CD4-positive, alpha-beta memory T cell (primary cell): ENCODE measurements around the gene BRD1. TPM values are rescaled to one million over a fixed set of nuclear protein-coding genes. Genes with fewer than 3 reads are reported as not detected.
"Not testable (repeated sequence)": the region's sequence is repeated elsewhere in the genome, so short reads cannot be mapped to it uniquely, and the experiment has no call there.

ENCODE experiments used
- CTCF ChIA-PET: fragments of 350-600 bp; sonication (Branson Sonifier 250); formaldehyde crosslinking; loops from one replicate; lab custom pipeline; 2021; ENCODE audit warnings: inconsistent platforms; ENCODE audit not compliant: partially characterized antibody; lab: Charles Lee
- POLR2A ChIA-PET: fragments of 350-600 bp; sonication (Branson Sonifier 250); formaldehyde crosslinking; loops from one replicate; lab custom pipeline; 2021; ENCODE audit not compliant: partially characterized antibody; lab: Charles Lee
- DNase-seq, 5 donors: peaks; one replicate each; pipeline versions ENCODE4 v3.0.0 to v3.0.0-alpha.2; 2020 to 2022; ENCODE audit warnings: mixed read lengths in 1 of 5
- H3K27ac ChIP-seq: one replicate; pipeline ENCODE4 v1.7.0; 2013; ENCODE audit warnings: low read depth, low read length
- H3K27me3 ChIP-seq: 2 replicates; pipeline ENCODE4 v1.7.0; 2013; ENCODE audit warnings: mild to moderate bottlenecking, low read length, moderate library complexity; ENCODE audit not compliant: insufficient read depth
- H3K36me3 ChIP-seq: 2 replicates; pipeline ENCODE4 v1.7.0; 2013; ENCODE audit warnings: mild to moderate bottlenecking, low read length, moderate library complexity; ENCODE audit not compliant: insufficient read depth
- H3K4me1 ChIP-seq: 2 replicates; pipeline ENCODE4 v1.7.0; 2013; ENCODE audit warnings: mild to moderate bottlenecking, low read length, moderate library complexity; ENCODE audit not compliant: insufficient read depth
- H3K4me3 ChIP-seq, 2 donors: one replicate each; pipeline ENCODE4 v1.7.0; 2013; ENCODE audit warnings: low read length in 2 of 2, mild to moderate bottlenecking in 1 of 2
- H3K9me3 ChIP-seq, 2 donors: one replicate each; pipeline ENCODE4 v1.7.0; 2013; ENCODE audit warnings: low read length in 2 of 2, control low read depth in 1 of 2; ENCODE audit not compliant: control insufficient read depth in 1 of 2
- H3K27ac Mint-ChIP-seq, 7 donors: one replicate each; pipeline ENCODE4 v1.8.0; 2020 to 2021; ENCODE audit warnings: mixed read lengths in 7 of 7, mild to moderate bottlenecking in 6 of 7, inconsistent platforms in 3 of 7, moderate library complexity in 3 of 7
- H3K27me3 Mint-ChIP-seq, 2 donors: one replicate each; pipeline ENCODE4 v1.8.0; 2020 to 2021; ENCODE audit warnings: mixed read lengths in 2 of 2
- H3K36me3 Mint-ChIP-seq, 2 donors: one replicate each; pipeline ENCODE4 v1.8.0; 2020 to 2021; ENCODE audit warnings: mixed read lengths in 2 of 2, inconsistent platforms in 1 of 2, mild to moderate bottlenecking in 1 of 2
- H3K4me1 Mint-ChIP-seq, 4 donors: one replicate each; pipeline ENCODE4 v1.8.0; 2020 to 2021; ENCODE audit warnings: mixed read lengths in 4 of 4, mild to moderate bottlenecking in 1 of 4
- H3K4me3 Mint-ChIP-seq, 8 donors: one replicate each; pipeline ENCODE4 v1.8.0; 2020 to 2021; ENCODE audit warnings: mixed read lengths in 8 of 8, mild to moderate bottlenecking in 7 of 8, moderate library complexity in 6 of 8, inconsistent platforms in 3 of 8
- H3K9me3 Mint-ChIP-seq, 8 donors: one replicate each; pipeline ENCODE4 v1.8.0; 2020 to 2021; ENCODE audit warnings: mixed read lengths in 8 of 8, mild to moderate bottlenecking in 5 of 8, inconsistent platforms in 3 of 8, moderate library complexity in 1 of 8
- intact Hi-C: fragments of 100-400 bp; cut with micrococcal nuclease; formaldehyde crosslinking; loops from one replicate; pipeline ENCODE4 v1.15.1; 2023
- polyA plus RNA-seq, 2 donors: library from polyadenylated mRNA; unstranded; fragments of 300-500 nt; fragmentation: Illumina TruSeq; gene quantifications; one replicate each; pipeline ENCODE4 v1.2.3, GENCODE V29; 2021
- total RNA-seq, 2 experiments: library from RNA; stranded (reverse); gene quantifications; one replicate each; pipeline ENCODE4 v1.2.3, GENCODE V29; 2021

BRD1 gene
- total and polyA plus RNA-seq, 4 experiments from 2014 or later: 0.94 to 88.1 (median 44.6) TPM

DNA sequence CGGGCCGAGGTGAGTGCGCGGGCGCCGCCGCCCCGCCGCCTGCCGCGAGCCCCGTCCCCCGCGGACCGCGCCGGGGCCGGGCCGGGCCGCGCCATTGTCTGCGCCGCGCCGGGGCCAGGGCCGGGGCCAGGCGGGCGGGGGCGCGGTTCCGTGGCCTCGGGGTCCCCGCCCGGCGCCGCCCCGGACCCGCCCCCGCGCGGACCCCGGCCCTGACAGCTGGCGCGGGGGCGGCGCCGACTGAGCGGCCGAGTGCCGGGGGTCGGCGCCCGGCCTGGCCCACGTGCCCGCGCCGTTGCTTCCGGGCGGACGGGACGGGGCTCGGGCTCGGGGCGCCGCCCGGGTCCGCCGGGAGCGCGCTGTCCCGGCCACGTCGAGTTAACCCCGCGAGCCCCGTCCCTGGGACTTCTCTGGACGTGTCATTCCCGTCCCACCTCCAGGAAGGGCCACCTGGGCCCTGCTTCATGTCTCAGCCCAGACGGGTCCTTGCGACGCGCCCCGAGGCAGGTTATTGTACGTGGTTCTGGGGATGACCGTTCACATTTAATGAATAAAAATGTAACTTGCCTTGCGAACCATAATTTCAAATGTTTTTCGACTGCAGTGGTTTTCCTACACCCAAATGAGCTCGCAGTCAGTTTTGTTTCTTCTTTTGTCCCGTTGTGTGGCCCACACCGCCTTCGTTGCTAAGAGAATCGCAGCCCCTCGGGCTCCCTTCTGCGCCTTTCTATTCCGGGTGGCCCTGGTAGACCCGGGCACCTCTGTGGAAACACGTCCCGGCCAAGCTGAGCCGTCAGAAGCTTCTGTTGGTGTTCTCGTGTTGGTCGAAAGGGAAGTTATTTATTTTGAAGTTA lies 26.5 kb upstream of the BRD1 start:
- H3K27me3 Mint-ChIP-seq: no peaks in the 10 kb centered on the region
- intact Hi-C loops: loop anchor here (1.0 to 2.0 kb wide), 4 partner anchors 15 to 64 kb away; partner anchors contain the start of genes ALG12 and CRELD2
- Histone ChIP-seq H3K27ac (peak overlapping the region; percentile 61), H3K27me3 (no peaks in the 10 kb centered on the region), H3K4me3 (peak overlapping the region; percentile 46 to 53), H3K4me1 (peaks cover 38% of the 10 kb centered on the region), H3K9me3 (no peaks in the 10 kb centered on the region), H3K36me3 (no peaks in the 10 kb centered on the region)
- H3K9me3 Mint-ChIP-seq: peaks cover 0 to 1% (median 0%) of the 10 kb centered on the region in 8 donors
- peaks cover 0 to 10% of the 10 kb centered on the region in 2 donors for H3K36me3 Mint-ChIP-seq
- ChIA-PET CTCF (interaction anchor here (1.9 kb wide), 1 partner anchor 62 kb away, joined by 4 read pairs; no protein-coding TSS in a partner anchor), POLR2A (interaction anchor here (0.8 to 4.4 kb wide), 14 partner anchors 10 to 106 kb away, joined by 3 to 39 read pairs (median 4); partner anchors contain the start of genes ALG12, BRD1, CRELD2 and PIM3)
- H3K27ac Mint-ChIP-seq: peak overlapping the region; percentile 92 to 96 (median 94)
- peak overlapping the region; percentile 92 to 97 (median 94) for H3K4me3 Mint-ChIP-seq
- peaks cover 35 to 74% (median 56%) of the 10 kb centered on the region in 4 donors for H3K4me1 Mint-ChIP-seq
- peak in 1 of 5 donors; percentile 30 for DNase-seq

DNA sequence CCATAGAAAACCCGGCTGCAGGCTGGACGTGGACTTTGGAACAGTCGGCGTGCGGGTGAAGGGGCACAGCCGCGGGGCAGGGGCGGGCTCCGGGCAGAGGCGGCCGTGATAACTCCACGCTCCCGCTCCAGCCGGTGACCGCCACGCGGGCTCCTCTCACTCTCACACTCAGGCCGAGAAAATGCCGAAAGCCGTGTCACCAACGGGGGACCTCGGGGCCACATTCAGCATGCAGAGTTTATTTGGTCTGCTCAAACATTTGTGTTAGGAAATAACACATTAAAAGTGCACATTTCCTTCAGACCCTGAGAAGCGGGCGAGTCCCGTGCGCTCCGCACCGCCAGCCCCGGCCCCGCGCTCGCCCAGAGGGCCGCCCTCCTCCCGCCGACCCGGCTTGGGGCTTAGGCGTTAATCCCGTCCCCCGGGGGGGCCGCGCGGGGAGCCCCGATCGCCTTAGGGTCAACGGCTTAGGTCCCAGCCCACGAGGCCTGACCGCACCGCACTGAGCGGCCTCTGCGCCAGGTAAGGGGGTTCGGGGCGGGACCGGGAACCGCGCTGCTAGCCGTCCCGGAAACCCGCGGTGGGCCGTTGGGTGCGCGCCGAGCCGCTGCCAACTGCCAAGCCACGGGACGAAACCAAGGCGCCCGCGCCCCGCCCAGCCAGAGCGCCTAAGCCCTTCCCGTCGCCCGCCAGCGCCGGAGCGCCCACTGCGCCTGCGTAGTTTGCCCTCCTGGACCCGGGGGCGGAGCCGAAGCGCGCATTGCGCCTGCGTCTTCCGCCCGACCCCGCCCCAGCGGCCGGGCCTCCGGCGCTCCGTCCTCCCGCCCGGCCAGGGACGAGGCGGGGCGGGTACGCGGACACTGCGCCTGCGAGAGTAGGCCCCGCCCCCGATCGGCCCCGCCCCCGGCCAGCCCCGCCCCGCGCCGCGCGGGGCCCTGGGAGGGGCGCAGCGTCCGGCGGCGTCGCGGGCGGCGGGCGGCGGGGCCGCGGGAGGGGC lies 25.5 kb upstream of the BRD1 start, which contains the start of gene ZBED4:
Gene ZBED4 (plus strand): TSS at position 947 of the 997 bp plus-strand sequence. CDS start 29,819 bp downstream, outside the sequence.
- Mint-ChIP-seq H3K9me3 (peaks cover 0 to 1% (median 0%) of the 10 kb centered on the region in 8 donors), H3K36me3 (peaks cover 0 to 8% of the 10 kb centered on the region in 2 donors), H3K4me1 (peaks cover 29 to 64% (median 48%) of the 10 kb centered on the region in 4 donors), H3K27me3 (no peaks in the 10 kb centered on the region), H3K4me3 (peak within 1 kb of the TSS; percentile 92 to 97 (median 94)), H3K27ac (peak within 1 kb of the TSS; percentile 92 to 96 (median 94))
- Histone ChIP-seq H3K36me3 (no peaks in the 10 kb centered on the region), H3K4me1 (peaks cover 36% of the 10 kb centered on the region), H3K27me3 (no peaks in the 10 kb centered on the region), H3K4me3 (peak within 1 kb of the TSS; percentile 46 to 69), H3K27ac (peak within 1 kb of the TSS; percentile 75), H3K9me3 (no peaks in the 10 kb centered on the region)
- ChIA-PET CTCF (interaction anchor here (1.0 kb wide), 1 partner anchor 24 kb away, joined by 3 read pairs; no protein-coding TSS in a partner anchor), POLR2A (interaction anchor here (1.0 to 4.4 kb wide), 8 partner anchors 11 to 44 kb away, joined by 3 to 39 read pairs (median 10); no protein-coding TSS in a partner anchor)
- intact Hi-C loops: loop anchor here (1.0 kb wide), 3 partner anchors 14 to 65 kb away; partner anchors contain the start of genes ALG12 and CRELD2
- DNase-seq: peak; percentile 95 to 100 (median 99)

DNA sequence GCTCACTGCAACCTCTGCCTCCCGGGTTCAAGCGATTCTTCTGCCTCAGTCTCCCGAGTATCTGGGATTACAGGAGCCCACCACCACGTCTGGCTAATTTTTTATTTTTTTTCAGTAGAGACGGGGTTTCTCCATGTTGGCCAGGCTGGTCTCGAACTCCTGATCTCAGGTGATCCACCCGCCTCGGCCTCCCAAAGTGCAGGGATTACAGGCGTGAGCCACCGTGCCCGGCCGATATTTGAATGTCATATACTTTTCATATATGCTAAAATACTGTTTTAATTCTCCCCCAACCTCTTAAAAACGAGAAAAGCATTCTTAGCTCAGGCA lies 24.9 kb upstream of the BRD1 start:
- ChIA-PET CTCF (interaction anchor here (1.0 to 1.9 kb wide), 2 partner anchors 10 to 23 kb away, joined by 3 to 6 read pairs; no protein-coding TSS in a partner anchor), POLR2A (interaction anchor here (1.0 to 2.6 kb wide), 4 partner anchors 13 to 43 kb away, joined by 3 to 14 read pairs (median 6); no protein-coding TSS in a partner anchor)
- H3K9me3 Mint-ChIP-seq, DNase-seq, H3K27me3 Mint-ChIP-seq, H3K27me3 ChIP-seq, H3K9me3 ChIP-seq, intact Hi-C loops, H3K36me3 Mint-ChIP-seq, H3K36me3 ChIP-seq: not testable (repeated sequence)
- peak overlapping the region; percentile 75 for H3K27ac ChIP-seq
- Mint-ChIP-seq H3K4me3 (peak overlapping the region; percentile 63 to 80 (median 75)), H3K27ac (peak overlapping the region; percentile 61 to 89 (median 83)), H3K4me1 (peaks cover 27 to 59% (median 48%) of the 10 kb centered on the region in 4 donors)
- H3K4me1 ChIP-seq: peaks cover 36% of the 10 kb centered on the region
- H3K4me3 ChIP-seq: peak overlapping the region in 1 of 2 donors; percentile 69

DNA sequence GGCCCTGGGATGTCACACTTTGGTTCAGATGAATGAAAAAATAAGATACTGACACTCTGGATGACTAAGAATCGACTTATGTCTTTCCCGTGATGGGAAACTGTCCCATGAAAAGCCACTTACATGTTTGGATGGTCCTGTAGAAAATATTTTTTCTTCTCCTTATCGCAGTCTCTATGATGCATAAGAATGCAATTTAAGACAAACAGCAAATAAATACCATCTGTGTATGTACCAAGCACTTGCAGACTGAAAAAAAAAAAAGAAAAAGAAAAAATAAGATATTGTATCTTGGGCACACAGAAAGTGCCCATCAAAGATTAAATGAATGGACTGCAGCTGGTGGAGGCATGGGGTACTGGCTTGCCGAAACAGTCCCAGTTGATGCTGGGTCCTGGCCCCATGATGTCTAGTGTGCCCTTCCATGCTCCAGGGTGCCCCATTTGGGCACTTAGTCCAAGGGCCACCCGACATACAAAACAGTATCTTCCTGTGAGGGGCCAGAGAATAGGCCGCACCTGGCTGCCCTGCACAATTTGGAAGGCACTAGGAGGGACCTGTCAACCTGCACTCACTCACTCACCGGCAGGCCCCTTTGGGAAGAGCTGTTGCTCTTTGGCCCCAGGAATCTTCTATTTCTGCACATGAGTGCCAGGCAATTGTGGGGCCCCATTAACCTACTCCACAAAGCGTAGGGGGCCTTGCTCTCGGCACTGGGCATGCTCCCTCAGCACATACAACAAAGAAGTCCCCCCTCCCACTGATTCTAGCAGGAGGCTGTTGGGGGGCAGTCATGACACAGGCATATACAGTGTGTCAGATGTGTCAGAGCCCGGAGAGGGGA lies 23.5 kb upstream of the BRD1 start:
- no peak overlapping the region for H3K27ac ChIP-seq
- Mint-ChIP-seq H3K36me3 (peaks cover 0 to 6% of the 10 kb centered on the region in 2 donors), H3K4me3 (peak overlapping the region; percentile 29 to 88 (median 72)), H3K9me3 (peaks cover 0 to 1% (median 0%) of the 10 kb centered on the region in 8 donors), H3K27ac (peak overlapping the region; percentile 53 to 89 (median 83)), H3K4me1 (peaks cover 25 to 55% (median 40%) of the 10 kb centered on the region in 4 donors), H3K27me3 (no peaks in the 10 kb centered on the region)
- POLR2A ChIA-PET: interaction anchor here (0.9 to 2.6 kb wide), 4 partner anchors 12 to 30 kb away, joined by 3 to 14 read pairs (median 7); no protein-coding TSS in a partner anchor
- intact Hi-C loops: no loop called here
- no peaks in the 10 kb centered on the region for H3K9me3 ChIP-seq
- no peak for DNase-seq
- H3K36me3 ChIP-seq: no peaks in the 10 kb centered on the region
- no peak overlapping the region for H3K4me3 ChIP-seq
- H3K27me3 ChIP-seq: no peaks in the 10 kb centered on the region
- CTCF ChIA-PET: interaction anchor here (1.9 kb wide), 1 partner anchor 9 kb away, joined by 6 read pairs; no protein-coding TSS in a partner anchor
- peaks cover 28% of the 10 kb centered on the region for H3K4me1 ChIP-seq

DNA sequence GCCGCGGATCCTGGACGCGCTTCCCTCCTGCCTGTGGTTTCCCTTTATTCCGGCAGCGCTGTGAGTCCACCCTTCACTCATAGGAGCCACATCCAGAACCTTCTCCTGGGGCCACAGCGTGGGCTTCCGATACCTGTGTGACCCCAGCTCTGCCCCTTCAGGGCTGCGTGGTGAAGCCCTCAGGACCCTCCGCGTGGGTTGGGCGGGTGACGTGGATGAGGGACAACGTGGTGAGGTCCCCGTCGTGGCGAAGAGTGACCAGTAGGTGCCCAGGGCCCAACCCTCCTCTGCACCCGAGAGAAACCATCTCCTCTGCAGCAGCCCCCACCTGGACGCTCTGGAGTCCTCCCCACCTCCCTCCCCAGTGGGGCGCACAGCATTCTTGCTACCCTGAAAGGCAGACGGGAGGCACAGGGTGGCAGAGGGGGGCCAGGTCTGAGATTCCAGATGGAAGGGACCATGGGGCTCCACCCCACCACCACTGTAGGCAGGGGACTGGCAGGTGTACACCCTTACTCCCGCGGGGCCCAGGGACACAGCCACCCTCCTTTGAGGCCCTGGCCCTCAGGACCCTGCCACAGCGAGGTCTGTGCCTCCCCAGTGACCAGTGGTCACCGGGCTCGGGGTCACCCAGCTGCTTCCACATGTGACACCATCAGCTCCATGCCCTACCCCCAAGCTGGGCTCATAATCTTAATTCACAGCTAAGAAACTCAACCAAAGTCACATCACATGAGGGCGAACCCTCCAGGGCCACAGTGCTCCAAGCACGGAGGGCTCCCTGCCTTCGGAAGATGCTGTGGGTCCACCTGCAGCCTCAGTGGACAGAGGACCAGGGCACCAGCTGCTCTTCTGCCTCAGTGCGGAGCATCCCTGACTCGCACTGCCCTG lies 22.6 kb upstream of the BRD1 start:
- Histone ChIP-seq H3K27ac (no peak overlapping the region), H3K4me1 (peaks cover 19% of the 10 kb centered on the region), H3K36me3 (no peaks in the 10 kb centered on the region), H3K27me3 (no peaks in the 10 kb centered on the region), H3K4me3 (peak overlapping the region in 1 of 2 donors; percentile 47), H3K9me3 (no peaks in the 10 kb centered on the region)
- no peaks in the 10 kb centered on the region for H3K27me3 Mint-ChIP-seq
- H3K36me3 Mint-ChIP-seq: peaks cover 0 to 4% of the 10 kb centered on the region in 2 donors
- CTCF ChIA-PET: interaction anchor here (1.9 kb wide), 1 partner anchor 8 kb away, joined by 6 read pairs; no protein-coding TSS in a partner anchor
- peak overlapping the region; percentile 61 to 88 (median 69) for H3K4me3 Mint-ChIP-seq
- H3K27ac Mint-ChIP-seq: peak overlapping the region in 5 of 7 donors; percentile 31 to 85 (median 83)
- no peak for DNase-seq
- H3K9me3 Mint-ChIP-seq: no peaks in the 10 kb centered on the region
- intact Hi-C loops: no loop called here
- POLR2A ChIA-PET: interaction anchor here (0.5 to 2.6 kb wide), 4 partner anchors 11 to 745 kb away, joined by 3 to 14 read pairs (median 4); no protein-coding TSS in a partner anchor
- H3K4me1 Mint-ChIP-seq: peaks cover 16 to 53% (median 31%) of the 10 kb centered on the region in 4 donors
